ENCODE measurements around the gene ORAI3. TPM values are rescaled to one million over a fixed set of nuclear protein-coding genes. Genes with fewer than 3 reads are reported as not detected.

The ORAI3 gene
- total RNA-seq, 6 experiments from 2014 or later, result 15.2 to 26.2 (median 18.4) TPM

- Mint-ChIP-seq H3K27ac (peak overlapping the region; percentile 29), H3K9me3 (no peaks in the 10 kb centered on the region), H3K4me1 (ENCODE audit: low read depth) (peaks cover 31% of the 10 kb centered on the region), H3K36me3 (ENCODE audit: low read depth) (0 out of 2 replicates have a peak, but pooled peaks cover 9% of the 10 kb centered on the region), H3K27me3 (ENCODE audit: insufficient read depth) (peaks cover 2% of the 10 kb centered on the region; the same call in 1 of the 2 replicates), H3K4me3 (peak overlapping the region; percentile 84)
- no peak for DNase-seq
- TF ChIP-seq, protein P1, sequence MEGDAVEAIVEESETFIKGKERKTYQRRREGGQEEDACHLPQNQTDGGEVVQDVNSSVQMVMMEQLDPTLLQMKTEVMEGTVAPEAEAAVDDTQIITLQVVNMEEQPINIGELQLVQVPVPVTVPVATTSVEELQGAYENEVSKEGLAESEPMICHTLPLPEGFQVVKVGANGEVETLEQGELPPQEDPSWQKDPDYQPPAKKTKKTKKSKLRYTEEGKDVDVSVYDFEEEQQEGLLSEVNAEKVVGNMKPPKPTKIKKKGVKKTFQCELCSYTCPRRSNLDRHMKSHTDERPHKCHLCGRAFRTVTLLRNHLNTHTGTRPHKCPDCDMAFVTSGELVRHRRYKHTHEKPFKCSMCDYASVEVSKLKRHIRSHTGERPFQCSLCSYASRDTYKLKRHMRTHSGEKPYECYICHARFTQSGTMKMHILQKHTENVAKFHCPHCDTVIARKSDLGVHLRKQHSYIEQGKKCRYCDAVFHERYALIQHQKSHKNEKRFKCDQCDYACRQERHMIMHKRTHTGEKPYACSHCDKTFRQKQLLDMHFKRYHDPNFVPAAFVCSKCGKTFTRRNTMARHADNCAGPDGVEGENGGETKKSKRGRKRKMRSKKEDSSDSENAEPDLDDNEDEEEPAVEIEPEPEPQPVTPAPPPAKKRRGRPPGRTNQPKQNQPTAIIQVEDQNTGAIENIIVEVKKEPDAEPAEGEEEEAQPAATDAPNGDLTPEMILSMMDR (IDR thresholded peaks at IDR 0.05), result no peak
Measured at GRCh38 chr16:30924076-30924912, 24.6 kb upstream of the ORAI3 start.

DNA sequence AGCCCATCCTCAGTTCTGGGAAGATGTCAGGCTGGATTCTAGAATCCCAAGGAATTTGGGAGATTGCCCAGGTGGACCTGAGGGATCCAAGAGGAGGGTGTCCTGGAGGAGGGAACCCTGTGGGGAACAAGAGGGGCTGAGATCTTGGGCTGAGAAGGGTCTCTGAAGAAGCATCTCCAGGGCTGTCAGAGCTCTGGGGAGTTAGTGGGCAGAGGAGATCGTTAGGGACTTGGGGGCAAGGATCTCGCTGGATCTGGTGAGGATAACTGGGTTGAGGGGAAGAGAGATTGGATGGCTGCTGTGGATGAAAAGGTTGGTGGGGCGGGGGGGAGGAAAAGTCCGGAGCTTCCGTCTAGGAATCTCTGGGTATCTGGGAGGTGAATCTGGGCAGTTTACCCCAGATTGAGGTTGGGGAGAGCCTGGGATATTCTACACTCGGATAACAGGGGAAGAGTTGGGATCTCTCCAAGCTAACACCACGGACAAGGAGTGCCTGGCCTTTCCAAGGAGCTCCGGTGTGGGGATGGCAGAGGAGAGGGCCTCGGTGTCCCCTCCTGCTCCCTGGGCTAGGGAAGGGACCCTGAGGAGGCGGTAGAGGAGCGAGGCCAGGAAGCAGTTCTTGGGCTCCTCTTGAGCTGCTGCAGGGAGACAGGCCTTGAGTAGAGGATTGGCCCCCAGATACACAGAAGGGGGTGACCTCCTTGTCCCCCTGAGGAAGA is 23.8 kb upstream of the ORAI3 start:
- Mint-ChIP-seq H3K9me3 (no peaks in the 10 kb centered on the region), H3K36me3 (ENCODE audit: low read depth) (0 out of 2 replicates have a peak, but pooled peaks cover 9% of the 10 kb centered on the region), H3K4me3 (peak overlapping the region; percentile 84), H3K27me3 (ENCODE audit: insufficient read depth) (peaks cover 2% of the 10 kb centered on the region; the same call in 1 of the 2 replicates), H3K27ac (peak overlapping the region; percentile 29), H3K4me1 (ENCODE audit: low read depth) (peaks cover 31% of the 10 kb centered on the region)
- TF ChIP-seq, protein P1 (IDR thresholded peaks at IDR 0.05), result no peak
- no peak for DNase-seq

GRCh38 chr16:30925632-30925987 is 23.3 kb upstream of the ORAI3 start:
- no peak overlapping the region for H3K4me3 Mint-ChIP-seq
- no peak for DNase-seq
- no peaks in the 10 kb centered on the region for H3K9me3 Mint-ChIP-seq
- H3K27ac Mint-ChIP-seq, result no peak overlapping the region
- TF ChIP-seq, protein P1 (IDR thresholded peaks at IDR 0.05), result no peak
- peaks cover 2% of the 10 kb centered on the region; the same call in 1 of the 2 replicates for H3K27me3 Mint-ChIP-seq (ENCODE audit: insufficient read depth)
- H3K36me3 Mint-ChIP-seq (ENCODE audit: low read depth), result 0 out of 2 replicates have a peak, but pooled peaks cover 9% of the 10 kb centered on the region
- H3K4me1 Mint-ChIP-seq (ENCODE audit: low read depth), result peaks cover 31% of the 10 kb centered on the region

DNA sequence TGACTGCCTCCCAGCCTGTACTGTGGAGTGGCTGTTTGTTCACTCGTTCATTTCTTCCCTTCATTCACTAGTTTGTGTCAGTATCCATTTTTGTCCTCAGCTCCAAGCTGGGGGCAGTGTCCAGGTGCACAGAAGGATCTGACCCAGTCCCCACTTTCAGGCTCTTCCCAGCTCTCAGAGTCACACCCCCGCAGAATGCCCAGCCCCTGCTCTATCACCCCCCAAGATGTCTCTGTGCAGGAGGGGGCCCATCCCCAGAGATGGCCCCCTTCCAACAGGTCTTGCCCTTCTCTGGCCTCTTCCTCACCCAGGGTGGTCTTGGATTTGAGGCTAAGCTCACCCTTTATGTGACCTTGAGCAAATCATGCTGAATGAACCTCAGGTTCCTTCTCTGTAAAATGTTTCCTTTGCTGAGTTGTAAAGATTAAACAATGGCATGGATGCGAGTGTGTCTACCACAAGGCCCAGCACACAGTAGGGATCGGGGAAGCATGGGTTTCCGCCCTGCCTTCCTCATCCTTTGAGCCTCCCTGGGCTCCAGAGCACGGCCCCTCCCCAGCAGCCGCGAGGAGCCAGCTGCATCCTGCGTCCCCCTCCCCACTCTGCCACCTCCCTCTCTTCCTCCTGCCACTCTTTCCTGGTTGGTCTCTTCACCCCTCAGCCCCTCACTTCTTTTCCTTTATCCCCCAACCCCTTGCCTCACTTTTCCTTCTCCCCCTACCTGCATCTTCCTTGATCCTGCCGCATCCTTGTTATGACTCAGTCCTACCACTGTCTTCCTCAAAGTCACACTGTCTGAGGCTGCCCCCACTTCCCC is 22.7 kb upstream of the ORAI3 start:
- H3K4me1 Mint-ChIP-seq (ENCODE audit: low read depth), result peaks cover 26% of the 10 kb centered on the region
- H3K9me3 Mint-ChIP-seq, result no peaks in the 10 kb centered on the region
- TF ChIP-seq, protein P1 (IDR thresholded peaks at IDR 0.05), result no peak
- peak overlapping the region; percentile 26; the same call in 1 of the 2 replicates for H3K4me3 Mint-ChIP-seq
- DNase-seq, result no peak
- peaks cover 2% of the 10 kb centered on the region; the same call in 1 of the 2 replicates for H3K27me3 Mint-ChIP-seq (ENCODE audit: insufficient read depth)
- H3K36me3 Mint-ChIP-seq (ENCODE audit: low read depth), result 0 out of 2 replicates have a peak, but pooled peaks cover 14% of the 10 kb centered on the region
- H3K27ac Mint-ChIP-seq, result no peak overlapping the region

Measured in HFFc6 (cell line).